Neural cell (in vitro differentiated cells): Measurements from ENCODE around the gene TIMM44. TPM values are rescaled to one million over a fixed set of nuclear protein-coding genes. Genes with fewer than 3 reads are reported as not detected.

Experiments used
- H2AFZ ChIP-seq: fragments of 200-600, 300-800 bp; sonication (generic), shearing (Covaris generic); 2 replicates; pipeline ENCODE4 v1.6.0; 2014; ENCODE audit warnings: low read depth, mild to moderate bottlenecking, antibody characterized with exemption, low read length, moderate library complexity
- H3F3A ChIP-seq: fragments of 200-600 bp; shearing (Covaris generic); 2 replicates; pipeline ENCODE4 v1.6.1; 2016; ENCODE audit warnings: mild to moderate bottlenecking, moderate library complexity, mixed read lengths, antibody characterized with exemption, low read length; ENCODE audit not compliant: insufficient read depth, poor library complexity, severe bottlenecking
- H3K27ac ChIP-seq: fragments of 200-600, 300-800 bp; sonication (generic), shearing (Covaris generic); 2 replicates; pipeline ENCODE4 v1.5.1; 2014; ENCODE audit warnings: mild to moderate bottlenecking, low read length, moderate library complexity
- H3K27me3 ChIP-seq: fragments of 300-800, 200-600 bp; sonication (generic), shearing (Covaris generic); 2 replicates; pipeline ENCODE4 v1.6.0; 2014; ENCODE audit warnings: mild to moderate bottlenecking, low read depth, low read length, moderate library complexity; ENCODE audit not compliant: insufficient read depth
- H3K36me3 ChIP-seq: fragments of 300-800, 200-600 bp; sonication (generic), shearing (Covaris generic); 2 replicates; pipeline ENCODE4 v1.5.1; 2014; ENCODE audit warnings: mild to moderate bottlenecking, antibody characterized with exemption, low read length, moderate library complexity; ENCODE audit not compliant: insufficient read depth
- H3K4me2 ChIP-seq: fragments of 300-800, 200-600 bp; sonication (generic), shearing (Covaris generic); 2 replicates; pipeline ENCODE4 v1.6.0; 2014; ENCODE audit warnings: mild to moderate bottlenecking, low read length
- H3K4me3 ChIP-seq: fragments of 300-800, 200-600 bp; sonication (generic), shearing (Covaris generic); 2 replicates; pipeline ENCODE4 v1.5.1; 2014; ENCODE audit warnings: mild to moderate bottlenecking, low read length, moderate library complexity
- H3K79me2 ChIP-seq: fragments of 200-600 bp; shearing (Covaris generic); replicated peaks from 2 replicates; pipeline ENCODE4 v1.6.0; 2014; ENCODE audit warnings: mild to moderate bottlenecking, low read length, moderate library complexity; ENCODE audit not compliant: insufficient read depth
- H3K9ac ChIP-seq: fragments of 300-800, 200-600 bp; sonication (generic), shearing (Covaris generic); 2 replicates; pipeline ENCODE4 v1.6.1; 2016; ENCODE audit warnings: mild to moderate bottlenecking, low read length, mixed read lengths
- H3K9me2 ChIP-seq: fragments of 200-600 bp; shearing (Covaris generic); 2 replicates; pipeline ENCODE4 v1.6.1; 2016; ENCODE audit warnings: mild to moderate bottlenecking, low read length, mixed read lengths; ENCODE audit not compliant: insufficient read depth
- H3K9me3 ChIP-seq: fragments of 200-600, 300-800 bp; sonication (generic), shearing (Covaris generic); 2 replicates; pipeline ENCODE4 v1.6.1; 2016; ENCODE audit warnings: mild to moderate bottlenecking, mixed run types, low read length, moderate library complexity, mixed read lengths
- H4K20me1 ChIP-seq: fragments of 200-600 bp; shearing (Covaris generic); 2 replicates; pipeline ENCODE4 v1.6.1; 2016; ENCODE audit warnings: mild to moderate bottlenecking, mixed run types; ENCODE audit not compliant: insufficient read depth
- EP300 ChIP-seq: fragments of 450-650 bp; conservative IDR thresholded peaks from 2 replicates; pipeline ENCODE4 v1.6.1; 2014; ENCODE audit warnings: antibody characterized with exemption, mild to moderate bottlenecking, moderate library complexity; ENCODE audit not compliant: poor library complexity, severe bottlenecking
- EZH2 ChIP-seq: fragments of 200-600, 300-800 bp; shearing (Covaris generic), sonication (generic); IDR thresholded peaks from 2 replicates; pipeline ENCODE4 v1.6.1; 2014; ENCODE audit warnings: antibody characterized with exemption, low read length, borderline replicate concordance, mild to moderate bottlenecking; ENCODE audit not compliant: insufficient read depth, poor library complexity, severe bottlenecking
- MXI1 ChIP-seq: fragments of 450-650 bp; conservative IDR thresholded peaks from 2 replicates; pipeline ENCODE4 v1.6.1; 2014; ENCODE audit warnings: antibody characterized with exemption, mild to moderate bottlenecking; ENCODE audit not compliant: poor library complexity, severe bottlenecking
- POLR2AphosphoS5 ChIP-seq: IDR thresholded peaks from 2 replicates; pipeline ENCODE4 v1.6.1; 2012
- RAD21 ChIP-seq: fragments of 450-650 bp; conservative IDR thresholded peaks from 2 replicates; pipeline ENCODE4 v1.6.1; 2014; ENCODE audit warnings: antibody characterized with exemption, mild to moderate bottlenecking, moderate library complexity
- REST ChIP-seq: IDR thresholded peaks from 2 replicates; pipeline ENCODE4 v1.6.1; 2012; ENCODE audit warnings: borderline replicate concordance
- SMC3 ChIP-seq: fragments of 450-650 bp; conservative IDR thresholded peaks from 2 replicates; pipeline ENCODE4 v1.6.1; 2014; ENCODE audit warnings: antibody characterized with exemption, mild to moderate bottlenecking, moderate library complexity; ENCODE audit not compliant: poor library complexity
- TAF1 ChIP-seq: IDR thresholded peaks from 2 replicates; pipeline ENCODE4 v1.6.1; 2012; ENCODE audit warnings: low read depth
- polyA plus RNA-seq: library from polyadenylated mRNA; depleted of rRNA; stranded (reverse); fragments of >200 nt; gene quantifications from 2 replicates; pipeline ENCODE4 v1.2.3, GENCODE V29; 2014
- TF ChIP-seq, protein P1 (sequence below): fragments of 450-650 bp; IDR thresholded peaks from 2 replicates; pipeline ENCODE4 v1.5.1; 2014; ENCODE audit warnings: antibody characterized with exemption, mild to moderate bottlenecking, moderate library complexity; ENCODE audit not compliant: poor library complexity, severe bottlenecking

The TIMM44 gene
- polyA plus RNA-seq, 1 donor from 2014 or later = 48.3 TPM

- TF ChIP-seq TAF1 (no peak), SMC3 (no peak), EP300 (no peak), RAD21 (no peak), REST (no peak), POLR2AphosphoS5 (no peak), MXI1 (no peak), EZH2 (no peak)
- TF ChIP-seq, protein P1, sequence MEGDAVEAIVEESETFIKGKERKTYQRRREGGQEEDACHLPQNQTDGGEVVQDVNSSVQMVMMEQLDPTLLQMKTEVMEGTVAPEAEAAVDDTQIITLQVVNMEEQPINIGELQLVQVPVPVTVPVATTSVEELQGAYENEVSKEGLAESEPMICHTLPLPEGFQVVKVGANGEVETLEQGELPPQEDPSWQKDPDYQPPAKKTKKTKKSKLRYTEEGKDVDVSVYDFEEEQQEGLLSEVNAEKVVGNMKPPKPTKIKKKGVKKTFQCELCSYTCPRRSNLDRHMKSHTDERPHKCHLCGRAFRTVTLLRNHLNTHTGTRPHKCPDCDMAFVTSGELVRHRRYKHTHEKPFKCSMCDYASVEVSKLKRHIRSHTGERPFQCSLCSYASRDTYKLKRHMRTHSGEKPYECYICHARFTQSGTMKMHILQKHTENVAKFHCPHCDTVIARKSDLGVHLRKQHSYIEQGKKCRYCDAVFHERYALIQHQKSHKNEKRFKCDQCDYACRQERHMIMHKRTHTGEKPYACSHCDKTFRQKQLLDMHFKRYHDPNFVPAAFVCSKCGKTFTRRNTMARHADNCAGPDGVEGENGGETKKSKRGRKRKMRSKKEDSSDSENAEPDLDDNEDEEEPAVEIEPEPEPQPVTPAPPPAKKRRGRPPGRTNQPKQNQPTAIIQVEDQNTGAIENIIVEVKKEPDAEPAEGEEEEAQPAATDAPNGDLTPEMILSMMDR = no peak
- no peak overlapping the region for H3K9ac ChIP-seq
- no peak overlapping the region for H2AFZ ChIP-seq
- H4K20me1 ChIP-seq = no peaks in the 10 kb centered on the region
- H3F3A ChIP-seq = no peaks in the 10 kb centered on the region
- H3K9me3 ChIP-seq = no peaks in the 10 kb centered on the region
- no peak overlapping the region for H3K4me2 ChIP-seq
- no peak overlapping the region for H3K27ac ChIP-seq
- H3K9me2 ChIP-seq = no peaks in the 10 kb centered on the region
- no peaks in the 10 kb centered on the region for H3K27me3 ChIP-seq
- H3K79me2 ChIP-seq = peaks cover 8% of the 10 kb centered on the region
- H3K4me3 ChIP-seq = no peak overlapping the region
- no peaks in the 10 kb centered on the region for H3K36me3 ChIP-seq
Observed at GRCh38 chr19:7987114-7987768, 43.8 kb upstream of the TIMM44 start.

DNA sequence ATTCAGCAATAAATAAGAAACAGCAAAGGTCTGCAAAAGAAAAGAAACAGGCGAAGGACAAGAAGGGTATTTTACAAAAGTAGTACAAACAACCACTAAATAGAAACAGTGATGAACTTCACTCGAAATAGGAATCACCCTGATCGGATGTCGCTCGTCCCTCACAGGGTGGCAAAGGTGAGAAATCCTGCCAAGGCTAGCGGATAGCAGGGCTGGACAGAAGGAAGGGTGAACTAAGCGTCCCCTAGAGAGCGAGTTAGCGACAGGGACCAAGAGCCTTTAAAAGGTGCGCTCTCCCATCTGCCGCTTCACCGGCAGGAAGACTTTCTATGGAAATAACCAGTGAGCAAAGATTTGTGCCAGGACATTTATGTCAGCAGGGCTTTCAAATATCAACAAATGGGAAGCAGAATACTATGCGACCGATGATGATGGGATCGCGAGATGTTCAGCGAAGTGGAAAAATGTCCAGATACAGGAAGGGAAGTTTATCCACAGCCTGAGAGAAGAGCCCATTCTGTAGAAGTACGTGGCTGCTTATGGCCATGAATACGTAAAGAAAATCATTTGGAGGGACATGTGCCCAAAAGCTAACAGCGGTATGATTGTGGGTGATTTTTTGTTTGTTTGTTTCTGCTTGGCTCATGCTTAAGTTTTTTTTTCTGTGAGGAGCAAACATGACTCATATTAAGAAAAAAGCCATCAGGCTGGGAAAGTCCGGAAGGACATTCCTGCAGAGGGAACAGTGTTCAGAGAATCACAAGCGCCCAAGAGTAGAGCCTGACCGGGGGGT lies 43.1 kb upstream of the TIMM44 start:
- H3K27ac ChIP-seq = no peak overlapping the region
- no peaks in the 10 kb centered on the region for H3F3A ChIP-seq
- no peak overlapping the region for H3K4me2 ChIP-seq
- no peaks in the 10 kb centered on the region for H3K27me3 ChIP-seq
- H3K79me2 ChIP-seq = peaks cover 8% of the 10 kb centered on the region
- TF ChIP-seq, protein P1 = no peak
- no peak overlapping the region for H3K9ac ChIP-seq
- H3K9me2 ChIP-seq = no peaks in the 10 kb centered on the region
- H3K4me3 ChIP-seq = no peak overlapping the region
- no peaks in the 10 kb centered on the region for H4K20me1 ChIP-seq
- H2AFZ ChIP-seq = no peak overlapping the region
- H3K9me3 ChIP-seq = no peaks in the 10 kb centered on the region
- H3K36me3 ChIP-seq = no peaks in the 10 kb centered on the region
